HG03025 (cell line): ENCODE data around the gene CPXM1.

ENCODE experiments used
- ATAC-seq: cut with Tn5 transposase; IDR thresholded peaks from one replicate; pipeline ENCODE4 v1.9.1; 2021; ENCODE audit warnings: mild to moderate bottlenecking, moderate library complexity; ENCODE audit not compliant: unreplicated experiment, low FRiP score

Gene CPXM1

GRCh38 chr20:2751347-2751877 lies 49.0 kb downstream of the CPXM1 start:
- no peak for ATAC-seq

GRCh38 chr20:2750491-2751251 lies 49.8 kb downstream of the CPXM1 start:
- ATAC-seq = no peak

GRCh38 chr20:2749951-2750490 lies 50.4 kb downstream of the CPXM1 start:
- ATAC-seq = no peak

GRCh38 chr20:2749343-2749950 lies 51.0 kb downstream of the CPXM1 start:
- ATAC-seq = no peak

GRCh38 chr20:2748551-2749342 lies 51.7 kb downstream of the CPXM1 start:
- no peak for ATAC-seq

- ATAC-seq = no peak
Measured at GRCh38 chr20:2747676-2748235, 52.7 kb downstream of the CPXM1 start.

GRCh38 chr20:2746636-2747265 lies 53.7 kb downstream of the CPXM1 start:
- no peak for ATAC-seq

- ATAC-seq = no peak
Measured at GRCh38 chr20:2745936-2746635, 54.3 kb downstream of the CPXM1 start.

- no peak for ATAC-seq
Measured at GRCh38 chr20:2745060-2745910, 55.1 kb downstream of the CPXM1 start.
